Skin epidermis (tissue), 12 donors: ENCODE results near the gene TNFAIP1.

Source experiments
- H3K27ac ChIP-seq, 21 experiments: fragments of 200-600 bp; sonication (generic) in 11 of 21; one replicate each; pipeline ENCODE4 v1.5.0; 2020; ENCODE audit warnings: mild to moderate bottlenecking in 3 of 21, inconsistent platforms in 2 of 21, moderate library complexity in 2 of 21
- H3K4me3 ChIP-seq, 7 experiments: fragments of 200-600 bp; sonication (generic) in 2 of 7; one replicate each; pipeline ENCODE4 v1.5.0; 2020; ENCODE audit warnings: inconsistent platforms in 2 of 7, mild to moderate bottlenecking in 2 of 7, moderate library complexity in 1 of 7

TNFAIP1 gene

GRCh38 chr17:28367641-28368305, 32.2 kb downstream of the TNFAIP1 start:
- H3K4me3 ChIP-seq, result no peak overlapping the region
- no peak overlapping the region for H3K27ac ChIP-seq

GRCh38 chr17:28368306-28368831, 32.8 kb downstream of the TNFAIP1 start:
- H3K27ac ChIP-seq, result no peak overlapping the region
- H3K4me3 ChIP-seq, result no peak overlapping the region

- no peak overlapping the region for H3K27ac ChIP-seq
Observed at GRCh38 chr17:28368915-28369683, 33.5 kb downstream of the TNFAIP1 start.

GRCh38 chr17:28369684-28370034, 34.1 kb downstream of the TNFAIP1 start:
- Histone ChIP-seq H3K27ac (peak overlapping the region in 3 of 21 experiments; percentile 29 to 64 (median 42)), H3K4me3 (no peak overlapping the region)

More at GRCh38 chr17:28368915-28369683, 33.5 kb downstream of the TNFAIP1 start:
- H3K4me3 ChIP-seq, result no peak overlapping the region

GRCh38 chr17:28370035-28370743, 34.6 kb downstream of the TNFAIP1 start, which contains the start of gene VTN:
Gene VTN (minus strand): TSS chr17:28370307. CDS start chr17:28370203, 104 bp downstream.
- peak within 1 kb of the TSS in 10 of 21 experiments; percentile 5 to 70 (median 30) for H3K27ac ChIP-seq
- H3K4me3 ChIP-seq, result peak within 1 kb of the TSS in 6 of 7 experiments; percentile 43 to 55 (median 47)

- H3K27ac ChIP-seq, result peak overlapping the region in 7 of 21 experiments; percentile 17 to 69 (median 30)
- no peak overlapping the region for H3K4me3 ChIP-seq
Observed at GRCh38 chr17:28370744-28371103, 35.2 kb downstream of the TNFAIP1 start.

- peak within 1 kb of the TSS; percentile 43 to 55 (median 48) for H3K4me3 ChIP-seq
- peak within 1 kb of the TSS in 17 of 21 experiments; percentile 18 to 72 (median 54) for H3K27ac ChIP-seq
Observed at GRCh38 chr17:28371245-28372202, 36.0 kb downstream of the TNFAIP1 start, which contains the start of gene SARM1. Gene SARM1 (plus strand): TSS chr17:28371694. CDS start chr17:28372033, 339 bp downstream.

GRCh38 chr17:28372203-28372944, 36.8 kb downstream of the TNFAIP1 start:
- H3K27ac ChIP-seq, result peak overlapping the region in 16 of 21 experiments; percentile 23 to 72 (median 56)
- H3K4me3 ChIP-seq, result peak overlapping the region; percentile 43 to 55 (median 48)

- Histone ChIP-seq H3K27ac (no peak overlapping the region), H3K4me3 (peak overlapping the region in 2 of 7 experiments; percentile 44 to 52)
Observed at GRCh38 chr17:28372945-28373274, 37.3 kb downstream of the TNFAIP1 start.

GRCh38 chr17:28379814-28380801, 44.5 kb downstream of the TNFAIP1 start:
- Histone ChIP-seq H3K27ac (no peak overlapping the region), H3K4me3 (no peak overlapping the region)

- peak overlapping the region in 2 of 7 experiments; percentile 13 to 30 for H3K4me3 ChIP-seq
- H3K27ac ChIP-seq, result no peak overlapping the region
Observed at GRCh38 chr17:28381141-28381825, 45.7 kb downstream of the TNFAIP1 start.

GRCh38 chr17:28384281-28385036, 48.9 kb downstream of the TNFAIP1 start:
- Histone ChIP-seq H3K4me3 (peak overlapping the region; percentile 45 to 65 (median 47)), H3K27ac (peak overlapping the region in 15 of 21 experiments; percentile 2 to 75 (median 49))

GRCh38 chr17:28385037-28385400, 49.5 kb downstream of the TNFAIP1 start:
- peak overlapping the region in 12 of 21 experiments; percentile 2 to 75 (median 36) for H3K27ac ChIP-seq
- H3K4me3 ChIP-seq, result peak overlapping the region; percentile 45 to 65 (median 47)

- Histone ChIP-seq H3K27ac (peak overlapping the region in 5 of 21 experiments; percentile 22 to 75 (median 49)), H3K4me3 (peak overlapping the region in 6 of 7 experiments; percentile 45 to 65 (median 48))
Observed at GRCh38 chr17:28385406-28385805, 49.8 kb downstream of the TNFAIP1 start.

- Histone ChIP-seq H3K27ac (no peak overlapping the region), H3K4me3 (no peak overlapping the region)
Observed at GRCh38 chr17:28386391-28386790, 50.8 kb downstream of the TNFAIP1 start.

- Histone ChIP-seq H3K27ac (no peak overlapping the region), H3K4me3 (no peak overlapping the region)
Observed at GRCh38 chr17:28388106-28388505, 52.5 kb downstream of the TNFAIP1 start.
